ENCODE results near the gene TRABD.

The TRABD gene

GRCh38 chr22:50171319-50171964 is 14.3 kb upstream of the TRABD start:
- Histone ChIP-seq H4K20me1 (ENCODE audit: insufficient read depth, low read length, poor library complexity, severe bottlenecking) (no peaks in the 10 kb centered on the region), H3K4me2 (ENCODE audit: low read depth, low read length, poor library complexity, severe bottlenecking) (no peak overlapping the region), H3F3A (ENCODE audit: low read depth) (no peaks in the 10 kb centered on the region), H3K4me3 (ENCODE audit: low read length, poor library complexity, severe bottlenecking) (no peak overlapping the region), H3K36me3 (ENCODE audit: insufficient read depth, low read length) (no peaks in the 10 kb centered on the region), H3K4me1 (ENCODE audit: insufficient read depth, low read length, poor library complexity, severe bottlenecking) (no peaks in the 10 kb centered on the region), H3K9ac (ENCODE audit: low read depth, low read length, poor library complexity, severe bottlenecking) (no peak overlapping the region), H3K9me2 (replicated peaks; ENCODE audit: low read depth, low read length) (no peaks in the 10 kb centered on the region), H3K27me3 (ENCODE audit: insufficient read depth, low read length, poor library complexity, severe bottlenecking) (no peaks in the 10 kb centered on the region), H3K79me2 (ENCODE audit: insufficient read depth, low read length) (no peaks in the 10 kb centered on the region), H3K9me3 (ENCODE audit: insufficient read depth, low read depth, low read length) (no peaks in the 10 kb centered on the region), H2AFZ (ENCODE audit: low read length) (no peak overlapping the region)
- TF ChIP-seq EZH2phosphoT487 (IDR thresholded peaks at IDR 0.05; ENCODE audit: borderline replicate concordance) (no peak), CTCF (conservative IDR thresholded peaks at IDR 0.05; ENCODE audit: low read length) (no peak)

DNA sequence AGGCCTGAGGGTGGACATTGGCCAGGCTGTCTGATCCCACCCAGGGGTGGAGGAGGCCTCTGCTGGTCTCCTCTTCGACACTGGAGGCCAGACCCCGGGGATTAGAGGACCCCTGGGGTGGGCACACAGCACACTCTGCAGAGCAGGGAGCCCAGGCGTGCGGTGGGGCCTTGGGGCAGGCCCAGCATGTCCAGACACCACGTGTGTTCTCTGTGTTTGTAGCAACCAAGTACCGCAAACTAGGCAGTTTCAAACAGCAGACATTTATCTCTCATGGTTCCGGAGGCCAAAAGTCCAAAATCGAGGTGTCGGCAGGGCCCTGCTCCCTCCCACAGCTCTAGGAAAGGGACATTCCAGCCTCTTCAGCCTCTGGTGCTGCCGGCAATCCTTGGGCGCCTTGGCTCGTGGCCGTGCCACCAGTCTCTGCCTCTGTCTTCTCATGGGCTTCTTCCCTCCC is 13.7 kb upstream of the TRABD start:
- TF ChIP-seq EZH2phosphoT487 (IDR thresholded peaks at IDR 0.05; ENCODE audit: borderline replicate concordance) (no peak), CTCF (conservative IDR thresholded peaks at IDR 0.05; ENCODE audit: low read length) (no peak)
- Histone ChIP-seq H3K4me2 (ENCODE audit: low read depth, low read length, poor library complexity, severe bottlenecking) (no peak overlapping the region), H3K79me2 (ENCODE audit: insufficient read depth, low read length) (no peaks in the 10 kb centered on the region)

DNA sequence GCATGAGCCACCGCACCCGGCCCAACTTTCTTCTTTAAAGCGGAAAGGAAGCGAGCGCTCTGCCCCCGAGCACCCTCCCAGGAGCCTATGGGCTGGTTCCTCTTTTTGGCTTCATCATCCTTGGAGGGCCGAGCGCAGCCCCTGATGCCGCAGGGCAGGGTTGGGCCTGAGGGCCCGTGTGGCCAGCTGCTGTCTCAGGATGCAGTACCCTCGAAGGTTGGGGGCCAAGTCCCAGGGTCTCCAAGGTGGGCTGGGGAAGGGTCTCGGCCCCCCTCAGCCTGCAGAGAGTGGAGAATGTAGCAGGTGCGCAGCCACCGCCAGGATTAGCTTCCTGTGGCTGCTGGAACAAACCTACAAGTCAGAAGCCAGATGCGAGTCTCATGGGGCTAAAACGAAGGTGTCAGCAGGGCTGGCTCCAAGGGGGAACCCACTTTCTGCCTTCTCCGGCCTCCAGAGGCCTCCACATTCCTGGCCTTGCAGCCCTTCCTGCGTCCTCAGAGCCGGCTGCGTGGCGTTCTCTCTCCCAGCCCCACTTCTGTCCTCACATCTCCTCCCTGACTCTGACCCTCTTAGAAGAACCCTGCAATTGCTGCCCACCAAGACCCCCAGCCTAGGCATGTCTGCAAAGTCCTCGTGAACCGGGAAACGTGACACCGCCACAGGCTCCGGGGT is 12.3 kb upstream of the TRABD start:
- H3K27me3 ChIP-seq (ENCODE audit: insufficient read depth, low read length, poor library complexity, severe bottlenecking) = no peaks in the 10 kb centered on the region
- TF ChIP-seq EZH2phosphoT487 (IDR thresholded peaks at IDR 0.05; ENCODE audit: borderline replicate concordance) (no peak), CTCF (conservative IDR thresholded peaks at IDR 0.05; ENCODE audit: low read length) (no peak)
- H3K36me3 ChIP-seq (ENCODE audit: insufficient read depth, low read length) = no peaks in the 10 kb centered on the region
- no peaks in the 10 kb centered on the region for H3K9me2 ChIP-seq (replicated peaks; ENCODE audit: low read depth, low read length)
- H3K9ac ChIP-seq (ENCODE audit: low read depth, low read length, poor library complexity, severe bottlenecking) = no peak overlapping the region
- no peaks in the 10 kb centered on the region for H3K4me1 ChIP-seq (ENCODE audit: insufficient read depth, low read length, poor library complexity, severe bottlenecking)
- H3K4me2 ChIP-seq (ENCODE audit: low read depth, low read length, poor library complexity, severe bottlenecking) = no peak overlapping the region
- no peaks in the 10 kb centered on the region for H3K79me2 ChIP-seq (ENCODE audit: insufficient read depth, low read length)
- H4K20me1 ChIP-seq (ENCODE audit: insufficient read depth, low read length, poor library complexity, severe bottlenecking) = no peaks in the 10 kb centered on the region
- H3K9me3 ChIP-seq (ENCODE audit: insufficient read depth, low read depth, low read length) = no peaks in the 10 kb centered on the region
- H3K4me3 ChIP-seq (ENCODE audit: low read length, poor library complexity, severe bottlenecking) = no peak overlapping the region
- H2AFZ ChIP-seq (ENCODE audit: low read length) = no peak overlapping the region
- H3F3A ChIP-seq (ENCODE audit: low read depth) = no peaks in the 10 kb centered on the region

More for the DNA sequence above, 13.7 kb upstream of the TRABD start:
- no peaks in the 10 kb centered on the region for H3K9me3 ChIP-seq (ENCODE audit: insufficient read depth, low read depth, low read length)
- no peaks in the 10 kb centered on the region for H3K27me3 ChIP-seq (ENCODE audit: insufficient read depth, low read length, poor library complexity, severe bottlenecking)
- H3K4me1 ChIP-seq (ENCODE audit: insufficient read depth, low read length, poor library complexity, severe bottlenecking) = no peaks in the 10 kb centered on the region
- no peaks in the 10 kb centered on the region for H4K20me1 ChIP-seq (ENCODE audit: insufficient read depth, low read length, poor library complexity, severe bottlenecking)
- no peak overlapping the region for H3K4me3 ChIP-seq (ENCODE audit: low read length, poor library complexity, severe bottlenecking)
- no peaks in the 10 kb centered on the region for H3K9me2 ChIP-seq (replicated peaks; ENCODE audit: low read depth, low read length)
- H2AFZ ChIP-seq (ENCODE audit: low read length) = no peak overlapping the region
- H3K36me3 ChIP-seq (ENCODE audit: insufficient read depth, low read length) = no peaks in the 10 kb centered on the region
- H3F3A ChIP-seq (ENCODE audit: low read depth) = no peaks in the 10 kb centered on the region
- H3K9ac ChIP-seq (ENCODE audit: low read depth, low read length, poor library complexity, severe bottlenecking) = no peak overlapping the region

Measured in Loucy (cell line).